ENCODE results near the gene ABHD2. TPM values are rescaled to one million over a fixed set of nuclear protein-coding genes. Genes with fewer than 3 reads are reported as not detected.
A peak's percentile ranks its signal among the peaks of the same experiment; 100 is the strongest.

The ABHD2 gene
- total and polyA plus RNA-seq, 5 donors from 2014 or later, result 18.7 to 67.8 (median 21.3) TPM

- Mint-ChIP-seq H3K36me3 (peaks cover 19% of the 10 kb centered on the region), H3K4me1 (peaks cover 8 to 48% (median 17%) of the 10 kb centered on the region in 4 donors), H3K9me3 (no peaks in the 10 kb centered on the region), H3K4me3 (no peak overlapping the region), H3K27ac (no peak overlapping the region), H3K27me3 (no peaks in the 10 kb centered on the region)
- Histone ChIP-seq H3K4me3 (ENCODE audit: low read depth, low read length) (no peak overlapping the region), H3K4me1 (ENCODE audit: control insufficient read depth, insufficient read depth, low read length, poor library complexity, severe bottlenecking) (peaks cover 5% of the 10 kb centered on the region), H3K36me3 (ENCODE audit: control insufficient read depth, insufficient read depth, low read length) (peaks cover 36% of the 10 kb centered on the region), H3K27me3 (ENCODE audit: control insufficient read depth, insufficient read depth, low read length) (no peaks in the 10 kb centered on the region), H3K27ac (ENCODE audit: insufficient read depth, low read length, poor library complexity, severe bottlenecking) (no peak overlapping the region), H3K9me3 (ENCODE audit: control insufficient read depth in 2 of 2, low read length in 2 of 2) (no peaks in the 10 kb centered on the region)
- ATAC-seq (ENCODE audit: low read depth in 2 of 2) (no peak), DNase-seq (no peak)
Measured at GRCh38 chr15:89103481-89104171, 15.4 kb downstream of the ABHD2 start.

- H3K27ac Mint-ChIP-seq, result peak overlapping the region in 1 of 3 donors; percentile 52
- no peaks in the 10 kb centered on the region for H3K27me3 Mint-ChIP-seq
- Histone ChIP-seq H3K27me3 (ENCODE audit: control insufficient read depth, insufficient read depth, low read length) (no peaks in the 10 kb centered on the region), H3K36me3 (ENCODE audit: control insufficient read depth, insufficient read depth, low read length) (peaks cover 36% of the 10 kb centered on the region), H3K4me1 (ENCODE audit: control insufficient read depth, insufficient read depth, low read length, poor library complexity, severe bottlenecking) (peaks cover 5% of the 10 kb centered on the region), H3K9me3 (ENCODE audit: control insufficient read depth in 2 of 2, low read length in 2 of 2) (no peaks in the 10 kb centered on the region), H3K4me3 (ENCODE audit: low read depth, low read length) (no peak overlapping the region), H3K27ac (ENCODE audit: insufficient read depth, low read length, poor library complexity, severe bottlenecking) (no peak overlapping the region)
- peaks cover 8 to 47% (median 16%) of the 10 kb centered on the region in 4 donors for H3K4me1 Mint-ChIP-seq
- DNase-seq (no peak), ATAC-seq (ENCODE audit: low read depth in 2 of 2) (no peak)
- no peaks in the 10 kb centered on the region for H3K9me3 Mint-ChIP-seq
- H3K4me3 Mint-ChIP-seq, result no peak overlapping the region
- H3K36me3 Mint-ChIP-seq, result peaks cover 19% of the 10 kb centered on the region
Measured at GRCh38 chr15:89104172-89104564, 15.9 kb downstream of the ABHD2 start.

- peaks cover 36% of the 10 kb centered on the region for H3K36me3 ChIP-seq (ENCODE audit: control insufficient read depth, insufficient read depth, low read length)
- no peaks in the 10 kb centered on the region for H3K27me3 ChIP-seq (ENCODE audit: control insufficient read depth, insufficient read depth, low read length)
- H3K36me3 Mint-ChIP-seq, result peaks cover 19% of the 10 kb centered on the region
- H3K9me3 ChIP-seq (ENCODE audit: control insufficient read depth in 2 of 2, low read length in 2 of 2), result no peaks in the 10 kb centered on the region
- no peaks in the 10 kb centered on the region for H3K27me3 Mint-ChIP-seq
- no peak overlapping the region for H3K4me3 Mint-ChIP-seq
- H3K4me3 ChIP-seq (ENCODE audit: low read depth, low read length), result no peak overlapping the region
- ATAC-seq (ENCODE audit: low read depth in 2 of 2), result no peak
- peak overlapping the region in 1 of 3 donors; percentile 52 for H3K27ac Mint-ChIP-seq
- no peak overlapping the region for H3K27ac ChIP-seq (ENCODE audit: insufficient read depth, low read length, poor library complexity, severe bottlenecking)
- H3K4me1 Mint-ChIP-seq, result peaks cover 8 to 44% (median 17%) of the 10 kb centered on the region in 4 donors
- DNase-seq, result no peak
- H3K9me3 Mint-ChIP-seq, result no peaks in the 10 kb centered on the region
- H3K4me1 ChIP-seq (ENCODE audit: control insufficient read depth, insufficient read depth, low read length, poor library complexity, severe bottlenecking), result peaks cover 5% of the 10 kb centered on the region
Measured at GRCh38 chr15:89105147-89105546, 16.9 kb downstream of the ABHD2 start.

- H3K36me3 ChIP-seq (ENCODE audit: control insufficient read depth, insufficient read depth, low read length), result peaks cover 36% of the 10 kb centered on the region
- ATAC-seq (ENCODE audit: low read depth in 2 of 2), result no peak
- no peaks in the 10 kb centered on the region for H3K4me1 ChIP-seq (ENCODE audit: control insufficient read depth, insufficient read depth, low read length, poor library complexity, severe bottlenecking)
- DNase-seq, result no peak
- H3K4me3 ChIP-seq (ENCODE audit: low read depth, low read length), result no peak overlapping the region
- Mint-ChIP-seq H3K4me3 (no peak overlapping the region), H3K27me3 (no peaks in the 10 kb centered on the region), H3K36me3 (peaks cover 19% of the 10 kb centered on the region), H3K9me3 (no peaks in the 10 kb centered on the region), H3K27ac (peak overlapping the region in 1 of 3 donors; percentile 13), H3K4me1 (peaks cover 11 to 40% (median 14%) of the 10 kb centered on the region in 4 donors)
- no peak overlapping the region for H3K27ac ChIP-seq (ENCODE audit: insufficient read depth, low read length, poor library complexity, severe bottlenecking)
- H3K9me3 ChIP-seq (ENCODE audit: control insufficient read depth in 2 of 2, low read length in 2 of 2), result no peaks in the 10 kb centered on the region
- no peaks in the 10 kb centered on the region for H3K27me3 ChIP-seq (ENCODE audit: control insufficient read depth, insufficient read depth, low read length)
Measured at GRCh38 chr15:89106200-89106599, 17.9 kb downstream of the ABHD2 start.

- H3K27ac ChIP-seq (ENCODE audit: insufficient read depth, low read length, poor library complexity, severe bottlenecking), result no peak overlapping the region
- no peak overlapping the region for H3K4me3 ChIP-seq (ENCODE audit: low read depth, low read length)
- Mint-ChIP-seq H3K9me3 (no peaks in the 10 kb centered on the region), H3K36me3 (peaks cover 15% of the 10 kb centered on the region), H3K4me3 (no peak overlapping the region), H3K4me1 (peaks cover 11 to 48% (median 23%) of the 10 kb centered on the region in 4 donors), H3K27ac (peak overlapping the region in 1 of 3 donors; percentile 31), H3K27me3 (no peaks in the 10 kb centered on the region)
- DNase-seq, result no peak
- peaks cover 31% of the 10 kb centered on the region for H3K36me3 ChIP-seq (ENCODE audit: control insufficient read depth, insufficient read depth, low read length)
- no peaks in the 10 kb centered on the region for H3K27me3 ChIP-seq (ENCODE audit: control insufficient read depth, insufficient read depth, low read length)
- no peaks in the 10 kb centered on the region for H3K9me3 ChIP-seq (ENCODE audit: control insufficient read depth in 2 of 2, low read length in 2 of 2)
- ATAC-seq (ENCODE audit: low read depth in 2 of 2), result no peak
- peaks cover 14% of the 10 kb centered on the region for H3K4me1 ChIP-seq (ENCODE audit: control insufficient read depth, insufficient read depth, low read length, poor library complexity, severe bottlenecking)
Measured at GRCh38 chr15:89107984-89108383, 19.7 kb downstream of the ABHD2 start.

- no peak for DNase-seq
- peaks cover 15% of the 10 kb centered on the region for H3K36me3 Mint-ChIP-seq
- H3K4me1 ChIP-seq (ENCODE audit: control insufficient read depth, insufficient read depth, low read length, poor library complexity, severe bottlenecking), result peaks cover 18% of the 10 kb centered on the region
- peaks cover 14 to 49% (median 30%) of the 10 kb centered on the region in 4 donors for H3K4me1 Mint-ChIP-seq
- H3K36me3 ChIP-seq (ENCODE audit: control insufficient read depth, insufficient read depth, low read length), result peaks cover 29% of the 10 kb centered on the region
- H3K4me3 Mint-ChIP-seq, result no peak overlapping the region
- H3K27me3 ChIP-seq (ENCODE audit: control insufficient read depth, insufficient read depth, low read length), result no peaks in the 10 kb centered on the region
- H3K27ac ChIP-seq (ENCODE audit: insufficient read depth, low read length, poor library complexity, severe bottlenecking), result no peak overlapping the region
- H3K27ac Mint-ChIP-seq, result no peak overlapping the region
- no peak overlapping the region for H3K4me3 ChIP-seq (ENCODE audit: low read depth, low read length)
- no peaks in the 10 kb centered on the region for H3K9me3 Mint-ChIP-seq
- no peaks in the 10 kb centered on the region for H3K27me3 Mint-ChIP-seq
- no peaks in the 10 kb centered on the region for H3K9me3 ChIP-seq (ENCODE audit: control insufficient read depth in 2 of 2, low read length in 2 of 2)
- ATAC-seq (ENCODE audit: low read depth in 2 of 2), result no peak
Measured at GRCh38 chr15:89108835-89109234, 20.6 kb downstream of the ABHD2 start.

GRCh38 chr15:89109238-89109637 is 21.0 kb downstream of the ABHD2 start:
- Mint-ChIP-seq H3K9me3 (no peaks in the 10 kb centered on the region), H3K4me1 (peaks cover 17 to 47% (median 31%) of the 10 kb centered on the region in 4 donors), H3K36me3 (peaks cover 12% of the 10 kb centered on the region), H3K4me3 (no peak overlapping the region), H3K27me3 (no peaks in the 10 kb centered on the region), H3K27ac (no peak overlapping the region)
- peaks cover 18% of the 10 kb centered on the region for H3K4me1 ChIP-seq (ENCODE audit: control insufficient read depth, insufficient read depth, low read length, poor library complexity, severe bottlenecking)
- H3K36me3 ChIP-seq (ENCODE audit: control insufficient read depth, insufficient read depth, low read length), result peaks cover 25% of the 10 kb centered on the region
- H3K4me3 ChIP-seq (ENCODE audit: low read depth, low read length), result no peak overlapping the region
- H3K9me3 ChIP-seq (ENCODE audit: control insufficient read depth in 2 of 2, low read length in 2 of 2), result no peaks in the 10 kb centered on the region
- no peak for DNase-seq
- no peak for ATAC-seq (ENCODE audit: low read depth in 2 of 2)
- no peaks in the 10 kb centered on the region for H3K27me3 ChIP-seq (ENCODE audit: control insufficient read depth, insufficient read depth, low read length)
- no peak overlapping the region for H3K27ac ChIP-seq (ENCODE audit: insufficient read depth, low read length, poor library complexity, severe bottlenecking)

- Histone ChIP-seq H3K27ac (ENCODE audit: insufficient read depth, low read length, poor library complexity, severe bottlenecking) (no peak overlapping the region), H3K27me3 (ENCODE audit: control insufficient read depth, insufficient read depth, low read length) (no peaks in the 10 kb centered on the region), H3K4me3 (ENCODE audit: low read depth, low read length) (no peak overlapping the region), H3K9me3 (ENCODE audit: control insufficient read depth in 2 of 2, low read length in 2 of 2) (no peaks in the 10 kb centered on the region), H3K36me3 (ENCODE audit: control insufficient read depth, insufficient read depth, low read length) (peaks cover 21% of the 10 kb centered on the region), H3K4me1 (ENCODE audit: control insufficient read depth, insufficient read depth, low read length, poor library complexity, severe bottlenecking) (peaks cover 18% of the 10 kb centered on the region)
- Mint-ChIP-seq H3K4me1 (peaks cover 17 to 51% (median 32%) of the 10 kb centered on the region in 4 donors), H3K36me3 (peaks cover 15% of the 10 kb centered on the region), H3K27me3 (no peaks in the 10 kb centered on the region), H3K27ac (peak overlapping the region in 1 of 3 donors; percentile 49), H3K4me3 (no peak overlapping the region), H3K9me3 (no peaks in the 10 kb centered on the region)
- ATAC-seq (ENCODE audit: low read depth in 2 of 2) (no peak), DNase-seq (no peak)
Measured at GRCh38 chr15:89110060-89110459, 21.8 kb downstream of the ABHD2 start.

Measured in CD4-positive, CD25-positive, alpha-beta regulatory T cell (primary cell).